Myocyte (in vitro differentiated cells): ENCODE measurements around the gene DPH3. TPM values are rescaled to one million over a fixed set of nuclear protein-coding genes. Genes with fewer than 3 reads are reported as not detected.

Source experiments
- DNase-seq: peaks from one replicate; pipeline ENCODE4 v3.0.0-alpha.2; 2012; ENCODE audit warnings: low read depth
- total RNA-seq: library from RNA; depleted of rRNA; stranded (reverse); fragments of >200 nt; gene quantifications from 2 replicates; pipeline ENCODE4 v1.2.3, GENCODE V29; 2014

DPH3 gene
- total RNA-seq, 1 donor from 2014 or later, result 29.9 TPM

DNA sequence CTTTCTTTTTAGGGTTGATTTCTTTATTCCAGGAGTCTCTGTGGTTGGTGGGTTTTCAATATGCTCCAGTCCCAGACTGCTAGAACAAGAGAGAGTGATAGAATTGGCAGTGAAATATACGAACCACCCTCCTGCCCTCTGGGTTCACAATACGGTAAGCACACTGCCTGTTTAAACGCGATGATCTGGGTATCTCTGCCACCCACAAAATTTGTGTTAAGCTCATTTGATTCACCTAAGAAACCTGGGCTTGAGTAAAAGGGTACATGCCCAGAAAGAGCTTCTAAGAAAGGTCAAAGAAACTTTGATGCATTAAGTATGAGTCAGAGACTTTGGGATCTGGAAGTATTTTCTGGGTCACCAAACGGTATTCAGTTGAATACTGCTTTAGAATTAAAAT is 30.1 kb upstream of the DPH3 start:
- no peak for DNase-seq

DNA sequence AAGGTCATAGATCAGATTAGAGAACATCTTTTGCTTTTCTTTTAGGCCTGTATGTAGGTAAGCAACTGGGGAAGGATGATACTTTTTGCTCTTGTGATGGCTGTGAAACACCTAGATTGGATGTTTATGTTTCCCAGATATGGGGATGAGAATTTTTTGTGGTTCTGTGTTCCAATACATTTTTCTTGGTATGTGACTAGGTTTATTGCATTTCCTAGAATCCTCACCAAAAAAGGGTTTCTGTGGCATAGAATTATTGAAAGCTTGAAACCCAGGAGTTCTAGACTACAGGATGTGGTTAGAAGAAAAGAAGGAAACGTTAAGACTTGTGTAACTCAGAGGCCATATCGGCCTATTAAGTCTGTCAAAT is 26.1 kb upstream of the DPH3 start:
- DNase-seq, result no peak

GRCh38 chr3:16290007-16290826 is 25.5 kb upstream of the DPH3 start:
- DNase-seq, result peak; percentile 66

DNA sequence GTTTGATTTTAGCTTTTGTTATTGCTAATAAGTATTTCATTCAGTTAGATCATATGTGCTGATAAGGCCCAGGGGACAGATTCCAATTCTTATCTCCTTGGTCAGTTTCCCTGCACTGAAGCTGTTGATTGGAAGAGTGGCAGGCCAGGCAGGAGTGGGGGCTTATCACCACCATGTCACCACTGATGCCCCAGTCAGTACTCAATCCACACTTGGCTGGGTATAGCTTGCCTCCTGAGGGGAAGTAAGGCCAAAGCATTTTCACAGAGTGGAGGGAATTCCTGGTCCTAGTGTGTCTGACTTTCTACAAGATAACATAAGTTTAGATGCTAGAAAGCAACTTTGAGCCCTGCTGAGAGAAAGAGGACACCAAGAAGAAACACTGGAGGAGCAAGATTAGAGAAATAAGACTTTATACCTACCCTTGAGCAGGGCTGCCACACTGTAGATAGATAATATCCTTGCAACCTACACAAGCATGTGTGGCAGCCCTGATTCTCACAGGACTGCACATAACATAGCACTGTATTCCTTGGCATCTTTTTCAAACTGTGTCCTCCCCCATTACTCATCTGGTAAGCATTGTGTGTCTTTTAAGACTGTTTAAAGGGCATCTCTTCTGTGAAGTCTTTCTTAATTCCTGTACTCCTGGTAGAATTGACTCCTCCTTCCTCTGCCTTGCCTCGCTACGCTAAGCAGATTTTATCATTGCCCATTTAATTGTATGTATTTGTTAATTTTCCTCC is 24.6 kb upstream of the DPH3 start:
- no peak for DNase-seq

DNA sequence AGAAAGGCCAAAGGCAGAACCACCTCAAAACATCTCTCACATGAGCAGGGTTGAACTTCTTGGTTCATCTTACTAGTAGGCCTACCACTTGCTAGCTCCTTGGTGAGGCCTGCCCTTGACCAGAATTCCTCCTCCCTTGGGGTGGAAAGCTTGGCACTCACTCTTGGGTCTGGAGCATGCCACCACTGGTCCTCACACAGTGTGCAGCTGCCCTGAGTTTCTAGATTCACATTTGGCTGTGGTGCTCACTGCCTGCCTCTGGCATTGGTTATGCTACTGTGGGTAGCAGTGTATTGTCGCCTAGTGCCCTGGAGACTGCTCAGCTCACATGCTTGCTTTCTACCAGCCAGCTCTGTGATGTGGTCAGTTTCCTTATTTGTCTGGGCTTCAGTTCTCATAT is 23.9 kb upstream of the DPH3 start:
- peak; percentile 93 for DNase-seq

DNA sequence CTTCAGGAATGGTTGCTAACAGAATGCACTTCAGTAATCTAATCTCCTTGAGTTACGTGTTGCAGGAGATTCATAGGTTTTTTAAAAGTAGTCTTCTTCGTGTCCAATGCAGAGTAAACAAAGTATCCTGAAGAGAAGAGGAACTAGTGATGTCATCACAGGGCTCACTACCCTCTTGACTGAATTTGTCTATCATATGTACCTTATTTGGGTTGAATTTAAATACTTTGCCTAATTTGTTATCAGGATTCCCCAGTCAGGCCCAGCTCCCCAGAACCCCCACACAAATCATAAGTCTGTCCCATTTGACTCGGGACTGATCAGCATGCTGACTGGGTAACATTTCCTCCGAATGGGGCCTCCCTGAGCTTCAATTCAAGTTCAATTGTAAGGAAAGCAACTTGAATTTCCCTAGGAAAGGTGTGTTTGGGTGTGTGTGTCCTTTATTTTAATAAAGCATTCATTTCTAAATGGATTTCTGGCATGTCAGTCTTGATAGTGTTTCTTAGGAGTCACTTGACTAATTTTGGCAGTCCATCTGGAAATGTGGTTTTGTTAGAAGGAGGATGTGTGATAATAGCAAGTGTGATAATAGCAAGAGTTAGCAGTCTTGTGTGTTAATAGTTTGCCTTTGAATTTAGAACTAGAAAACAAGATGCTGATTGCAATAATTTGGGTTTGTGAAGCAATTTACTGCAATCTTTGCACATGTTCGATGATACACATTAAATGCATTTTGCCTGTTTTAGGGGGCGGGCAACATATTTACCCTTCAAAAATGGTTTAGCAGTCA is 22.2 kb upstream of the DPH3 start:
- DNase-seq, result no peak

- DNase-seq, result no peak
Measured at GRCh38 chr3:16286161-16286560, 21.4 kb upstream of the DPH3 start.

DNA sequence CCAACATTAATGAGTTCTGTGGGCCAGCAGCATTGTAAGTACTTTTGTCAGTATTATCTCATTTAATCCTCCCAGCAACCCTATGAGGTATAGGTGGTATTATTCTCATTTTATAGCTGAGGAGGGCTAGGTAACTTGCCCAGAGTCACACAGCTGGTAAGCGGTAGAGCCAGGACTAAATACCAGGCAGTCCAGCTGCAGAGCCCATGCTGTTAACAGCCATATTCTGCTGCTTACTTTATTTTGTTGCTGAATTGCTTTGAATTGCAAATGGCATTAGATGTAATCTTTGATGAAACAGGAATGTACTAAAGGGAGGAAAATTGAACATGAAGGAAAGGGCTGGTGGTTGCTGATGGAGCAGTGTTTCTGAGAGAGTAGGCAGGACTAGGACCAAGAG is 19.9 kb upstream of the DPH3 start:
- DNase-seq, result no peak

DNA sequence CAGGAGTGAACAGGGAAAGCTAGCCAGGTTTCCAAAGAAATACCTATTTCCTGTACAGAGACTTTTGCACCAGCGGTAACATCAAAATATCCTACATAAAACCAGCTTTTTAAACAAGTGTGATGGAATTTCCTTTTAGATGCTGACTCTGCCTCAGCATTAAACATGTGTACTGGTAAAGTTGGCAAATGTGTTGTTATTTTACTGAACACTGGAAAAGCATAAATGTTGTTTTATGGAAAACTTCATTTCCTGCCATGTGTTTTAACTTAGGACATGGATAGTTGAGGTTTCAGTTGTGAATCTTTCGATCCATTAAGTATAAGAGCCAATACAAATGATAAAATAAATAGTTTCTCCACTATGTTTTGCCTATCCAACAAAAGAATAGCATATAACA is 15.9 kb upstream of the DPH3 start:
- DNase-seq, result no peak

DNA sequence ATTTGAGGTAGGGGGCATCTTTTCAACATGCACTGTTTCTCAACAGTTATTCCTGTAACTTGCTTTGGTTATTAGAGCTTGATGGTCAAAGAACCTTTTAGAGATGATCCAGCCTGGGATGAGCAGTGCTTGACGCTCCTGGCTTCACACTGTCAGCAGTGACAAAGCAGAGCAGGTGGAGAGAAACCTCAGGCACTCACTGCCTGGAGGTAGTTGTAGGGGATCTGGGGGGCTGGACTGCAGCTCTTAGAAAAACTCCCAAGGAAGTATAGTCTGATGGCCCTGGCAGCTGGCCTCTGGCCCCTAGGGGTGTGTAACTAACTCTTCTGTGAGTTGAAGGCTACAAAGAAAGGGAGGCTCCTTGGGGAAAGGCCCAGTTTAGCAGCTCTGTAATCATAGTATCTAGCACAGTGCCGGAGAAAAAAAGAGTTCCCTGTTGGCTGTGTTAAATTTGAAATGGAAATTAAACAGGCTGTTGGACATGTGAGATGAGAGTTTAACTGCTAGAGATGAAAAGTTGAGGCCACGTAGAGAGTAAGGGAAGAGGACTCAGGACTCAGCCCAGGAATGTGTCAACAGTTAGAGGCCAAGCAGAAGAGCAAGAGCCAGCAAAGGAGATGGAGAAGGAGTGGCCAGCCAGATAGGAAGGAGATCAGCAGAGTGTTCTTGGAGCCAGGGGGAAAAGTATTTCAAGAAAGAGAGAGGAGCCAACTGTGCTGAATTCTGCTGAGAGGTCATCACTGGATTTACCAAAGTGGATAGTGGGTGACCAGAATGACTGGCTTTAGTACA is 14.5 kb upstream of the DPH3 start:
- DNase-seq, result peak; percentile 53

GRCh38 chr3:16277471-16277870 is 12.7 kb upstream of the DPH3 start:
- no peak for DNase-seq

DNA sequence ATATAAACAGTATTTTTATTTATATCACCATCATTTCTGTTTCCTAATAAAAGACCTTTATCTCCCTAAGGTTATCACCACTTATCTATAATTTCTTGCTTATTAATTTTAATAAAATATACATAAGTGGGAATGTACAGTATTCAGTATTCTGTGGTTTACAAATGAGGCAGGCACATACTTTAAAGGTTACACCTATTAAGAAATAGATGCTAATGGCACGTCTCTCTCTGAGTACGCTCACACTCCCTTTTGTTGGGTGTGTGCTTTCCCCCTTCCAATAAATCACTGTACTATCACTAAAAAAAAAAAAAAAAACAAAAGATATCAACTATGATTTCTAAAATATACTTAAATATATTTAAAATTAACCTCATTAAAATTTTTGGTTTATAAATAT is 9.1 kb upstream of the DPH3 start:
- DNase-seq, result no peak

DNA sequence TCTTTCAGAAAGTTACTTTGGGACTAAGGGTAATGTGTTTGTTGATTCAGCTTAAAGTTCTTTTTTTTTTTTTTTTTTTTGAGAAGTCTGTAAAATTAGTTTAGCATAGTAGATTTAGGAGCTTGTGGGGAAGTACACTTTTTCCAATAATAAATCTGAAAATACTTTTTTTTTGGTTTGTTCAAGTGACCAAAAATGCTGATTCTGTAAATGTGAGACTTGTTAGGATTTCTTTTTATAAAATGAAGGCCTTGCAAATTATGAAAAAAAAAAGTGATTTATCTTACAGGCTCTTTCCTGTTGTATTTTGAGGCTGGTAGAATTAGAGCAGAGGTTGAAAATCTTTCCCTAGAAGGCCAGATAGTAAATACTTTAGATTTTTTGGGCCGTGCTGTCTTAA is 7.8 kb upstream of the DPH3 start:
- no peak for DNase-seq

DNA sequence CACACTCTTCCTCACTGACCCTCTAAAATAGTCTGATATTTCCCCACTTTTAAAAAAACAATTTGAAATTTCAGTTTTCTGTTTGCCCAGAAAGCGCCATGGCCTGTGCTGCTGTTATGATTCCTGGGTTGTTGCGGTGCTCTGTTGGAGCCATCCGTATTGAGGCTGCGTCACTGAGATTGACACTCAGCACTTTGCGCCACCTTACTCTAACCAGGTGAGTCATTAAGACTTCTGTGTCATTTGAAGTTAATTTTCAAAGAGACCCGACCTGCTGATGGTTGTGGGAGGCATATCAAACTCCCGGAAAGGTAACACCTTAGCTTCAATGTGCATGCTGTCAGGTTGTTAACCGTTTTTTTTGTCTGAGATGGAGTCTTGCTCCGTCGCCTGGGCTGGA is 6.1 kb upstream of the DPH3 start:
- no peak for DNase-seq

- DNase-seq, result no peak
Measured at GRCh38 chr3:16266714-16267113, 2.0 kb upstream of the DPH3 start.

GRCh38 chr3:16265455-16265786 is 678 bp upstream of the DPH3 start:
- no peak for DNase-seq

- DNase-seq, result no peak
Measured at GRCh38 chr3:16264174-16264707, 502 bp downstream of the DPH3 start.

GRCh38 chr3:16262174-16262573 is 2.6 kb downstream of the DPH3 start:
- DNase-seq, result no peak

- no peak for DNase-seq
Measured at GRCh38 chr3:16260046-16260445, 4.7 kb downstream of the DPH3 start.

DNA sequence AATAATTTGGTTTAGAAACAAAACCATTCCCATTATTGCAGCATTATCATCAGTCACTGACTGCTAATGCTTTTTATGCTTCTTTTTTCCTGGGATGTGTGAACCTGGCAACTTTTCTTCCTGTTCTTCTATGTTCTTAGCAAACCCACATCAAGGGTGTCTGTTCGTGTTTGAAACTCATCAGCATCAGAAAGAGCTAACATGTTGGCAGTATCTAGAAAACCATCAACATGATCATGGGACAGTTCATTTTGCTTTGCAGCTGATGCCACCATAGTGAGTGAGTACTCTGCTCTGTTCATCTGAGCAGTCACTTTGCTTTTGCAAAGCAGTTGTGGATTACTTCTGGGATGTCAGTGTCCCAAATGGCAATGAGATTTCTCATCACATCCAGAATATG is 5.9 kb downstream of the DPH3 start:
- no peak for DNase-seq

GRCh38 chr3:16258177-16258576 is 6.6 kb downstream of the DPH3 start:
- peak; percentile 42 for DNase-seq
